Epithelial cell of prostate (primary cell): ENCODE measurements around the gene RAB40C.

Experiments
- DNase-seq: peaks from one replicate; pipeline ENCODE4 v3.0.0-alpha.2; 2011; ENCODE audit warnings: low read depth, low spot score
- H3K27ac ChIP-seq: fragments of 450-650 bp; 2 replicates; pipeline ENCODE4 v1.5.1; 2017; ENCODE audit warnings: mild to moderate bottlenecking

The RAB40C gene

DNA sequence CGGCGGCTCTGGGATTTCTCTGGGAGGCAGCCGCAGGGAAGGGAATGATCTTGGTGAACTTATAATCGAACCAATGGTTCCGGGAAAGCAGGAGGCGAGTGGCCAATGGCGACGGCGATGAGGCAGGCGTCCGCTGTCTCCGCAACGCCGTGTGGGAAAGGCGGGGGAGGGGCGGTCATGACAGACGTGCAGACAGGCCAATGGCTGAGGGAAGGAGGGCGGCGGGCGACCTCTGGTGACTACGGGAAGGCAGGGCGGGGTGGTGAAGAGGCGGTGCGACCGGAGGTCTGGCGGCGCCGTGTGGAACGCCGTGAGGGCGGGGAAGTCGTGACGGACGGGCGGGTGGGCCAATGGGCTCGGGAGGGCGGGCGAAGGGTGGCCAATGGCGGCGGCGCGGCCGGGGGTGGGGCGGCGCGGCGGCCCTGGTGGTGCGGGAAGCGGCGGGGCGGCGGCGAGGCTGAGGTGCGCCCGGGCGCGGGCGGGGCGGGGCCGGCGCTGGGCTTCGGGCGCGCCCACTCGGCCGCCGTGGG is at the start of gene RAB40C:
TSS of gene RAB40C (plus strand) at position 409 of the 530 bp plus-strand sequence. CDS start 226 bp downstream, outside the sequence.
- DNase-seq = peak; percentile 87
- H3K27ac ChIP-seq = peak within 1 kb of the TSS; percentile 93

DNA sequence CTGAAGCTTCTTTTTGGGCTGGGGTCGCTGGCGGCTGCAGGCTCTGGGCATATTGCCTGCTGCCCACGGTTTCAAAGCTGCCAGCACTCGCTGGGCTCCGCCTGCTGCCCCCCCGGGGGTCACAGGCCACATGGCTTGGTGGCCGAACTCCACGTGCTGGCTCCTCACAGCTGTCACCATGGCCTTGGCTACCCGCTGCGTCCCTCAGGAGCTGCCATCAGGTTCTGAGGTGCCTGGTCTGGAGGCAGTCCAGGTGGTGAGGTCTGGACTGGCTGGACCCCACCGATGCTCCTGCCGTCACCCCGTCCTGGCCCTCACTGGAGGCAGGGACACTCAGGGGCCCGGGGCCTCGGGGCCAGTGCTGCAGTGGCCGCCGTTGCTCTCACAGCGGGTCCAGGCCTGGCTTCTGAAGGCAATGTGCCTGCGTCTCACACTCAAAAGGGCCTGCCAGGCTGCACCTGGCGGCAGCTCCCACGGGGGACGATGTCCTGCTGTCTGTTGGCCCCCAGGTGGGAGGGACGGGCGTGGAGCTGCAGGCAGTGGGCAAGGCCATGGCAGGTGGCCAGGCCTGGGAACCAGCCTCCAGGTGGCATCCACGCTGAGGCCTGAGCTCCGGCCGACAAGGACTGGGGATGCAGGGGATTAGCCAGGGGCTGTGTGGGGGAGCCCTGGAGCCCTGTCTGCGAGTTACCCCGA is 49.1 kb upstream of the RAB40C start:
- H3K27ac ChIP-seq = no peak overlapping the region
- no peak for DNase-seq

DNA sequence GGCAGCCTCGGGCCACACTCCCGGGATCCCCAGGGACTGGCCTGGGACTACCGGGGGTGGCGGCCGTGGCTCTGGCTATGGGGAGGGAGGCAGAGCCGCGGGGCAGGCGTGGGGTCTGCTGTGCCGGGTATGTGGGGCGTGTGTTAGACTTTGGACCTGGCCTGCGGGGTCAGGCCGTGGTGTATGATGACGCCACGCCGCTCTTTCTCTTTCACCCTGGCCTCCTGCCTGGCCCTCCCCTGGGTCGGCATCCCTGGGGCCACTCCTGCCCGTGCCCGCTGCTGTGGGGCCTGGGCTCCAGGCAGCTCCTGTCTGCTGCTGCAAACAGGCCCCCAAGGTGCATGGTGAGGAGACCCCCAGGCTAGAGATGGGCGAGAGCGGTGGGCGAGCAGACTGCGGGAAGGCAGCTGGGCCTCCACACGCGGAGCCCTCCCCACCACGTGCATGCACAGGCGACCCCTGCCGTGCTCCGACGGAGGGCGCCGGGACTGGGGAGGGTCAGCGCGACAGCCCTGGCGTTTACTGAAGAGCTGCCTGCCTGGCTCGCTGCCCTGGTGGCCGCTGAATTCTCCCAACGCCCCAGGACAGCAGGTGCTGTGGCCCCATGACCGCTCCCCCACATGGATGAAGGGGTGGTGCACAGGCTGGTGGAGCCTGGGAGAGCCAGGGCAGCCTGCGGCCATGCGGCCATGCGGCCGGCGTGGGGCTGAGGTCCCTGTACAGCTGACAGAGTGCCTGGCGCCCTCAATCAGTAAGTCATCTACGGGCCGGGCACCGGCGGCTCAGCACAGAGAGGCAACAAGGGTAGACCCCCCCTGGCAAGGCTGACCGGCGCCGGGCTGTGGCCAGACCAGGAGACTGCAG is 46.3 kb upstream of the RAB40C start:
- no peak for DNase-seq
- H3K27ac ChIP-seq = no peak overlapping the region

DNA sequence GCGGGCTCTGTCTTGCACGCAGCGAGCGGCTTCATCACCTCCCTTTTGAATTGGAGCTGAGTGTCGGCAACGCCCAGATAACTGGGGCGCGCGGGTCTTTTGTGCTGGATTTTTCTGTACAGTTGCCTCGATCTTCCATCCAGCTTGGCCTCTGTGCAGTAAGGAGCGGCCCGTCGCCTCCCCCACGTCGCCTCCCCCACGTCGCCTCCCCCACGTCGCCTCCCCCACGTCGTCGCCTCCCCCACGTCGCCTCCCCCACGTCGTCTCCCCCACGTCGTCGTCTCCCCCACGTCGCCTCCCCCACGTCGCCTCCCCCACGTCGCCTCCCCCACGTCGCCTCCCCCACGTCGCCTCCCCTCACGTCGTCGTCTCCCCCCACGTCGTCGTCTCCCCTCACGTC is 45.3 kb upstream of the RAB40C start:
- no peak overlapping the region for H3K27ac ChIP-seq
- no peak for DNase-seq

- DNase-seq = no peak
- no peak overlapping the region for H3K27ac ChIP-seq
Observed at GRCh38 chr16:546909-547770, 42.7 kb upstream of the RAB40C start.

GRCh38 chr16:548586-548985 is 41.3 kb upstream of the RAB40C start:
- DNase-seq = no peak
- H3K27ac ChIP-seq = no peak overlapping the region

DNA sequence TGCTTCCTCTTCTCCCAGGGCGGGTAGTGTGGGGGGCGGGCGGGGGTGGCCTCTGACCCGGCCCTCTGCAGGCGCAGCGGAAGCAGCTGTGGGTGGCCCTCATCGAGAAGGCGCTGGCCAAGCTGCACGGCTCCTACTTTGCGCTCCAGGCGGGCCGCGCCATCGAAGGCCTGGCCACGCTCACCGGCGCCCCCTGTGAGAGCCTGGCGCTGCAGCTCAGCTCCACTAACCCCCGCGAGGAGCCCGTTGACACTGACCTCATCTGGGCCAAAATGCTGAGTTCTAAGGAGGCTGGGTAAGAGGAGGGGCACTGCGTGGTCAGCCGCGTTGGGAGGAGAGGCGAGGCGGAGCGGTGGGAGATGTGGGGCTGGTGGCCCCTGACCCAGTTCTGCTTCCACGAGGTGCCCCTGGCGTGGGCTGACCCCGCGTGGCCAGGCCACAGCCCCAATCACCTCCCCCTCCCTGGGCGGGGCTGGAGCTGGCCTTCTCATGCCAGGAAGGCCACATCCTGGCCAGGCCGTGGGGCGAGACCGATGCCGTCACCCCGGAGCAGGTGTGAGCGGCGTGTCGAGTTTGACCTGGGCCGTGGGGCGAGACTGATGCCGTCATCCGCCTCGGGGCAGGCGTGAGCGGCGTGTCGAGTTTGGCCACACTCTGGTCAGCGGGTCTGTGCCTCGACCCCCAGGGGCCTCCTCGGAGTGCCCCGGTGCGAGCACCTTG is 40.2 kb upstream of the RAB40C start:
- H3K27ac ChIP-seq = no peak overlapping the region
- DNase-seq = no peak

DNA sequence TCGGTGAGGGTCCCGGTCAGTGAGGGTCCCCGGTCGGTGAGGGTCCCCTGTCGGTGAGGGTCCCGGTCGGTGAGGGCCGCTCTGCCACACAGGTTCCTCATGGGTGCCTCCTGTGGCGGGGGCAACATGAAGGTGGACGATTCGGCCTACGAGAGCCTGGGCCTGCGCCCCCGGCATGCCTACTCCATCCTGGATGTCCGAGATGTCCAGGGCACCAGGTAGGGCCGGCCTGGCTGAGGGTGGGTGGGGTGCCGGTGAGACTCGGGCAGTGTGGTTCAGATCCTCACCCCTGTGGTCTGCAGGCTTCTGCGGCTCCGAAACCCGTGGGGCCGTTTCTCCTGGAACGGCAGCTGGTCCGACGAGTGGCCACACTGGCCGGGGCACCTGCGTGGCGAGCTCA is 38.7 kb upstream of the RAB40C start:
- DNase-seq = no peak
- no peak overlapping the region for H3K27ac ChIP-seq

- no peak overlapping the region for H3K27ac ChIP-seq
- DNase-seq = no peak
Observed at GRCh38 chr16:552171-552570, 37.7 kb upstream of the RAB40C start.

GRCh38 chr16:553601-554296 is 36.1 kb upstream of the RAB40C start:
- H3K27ac ChIP-seq = no peak overlapping the region

DNA sequence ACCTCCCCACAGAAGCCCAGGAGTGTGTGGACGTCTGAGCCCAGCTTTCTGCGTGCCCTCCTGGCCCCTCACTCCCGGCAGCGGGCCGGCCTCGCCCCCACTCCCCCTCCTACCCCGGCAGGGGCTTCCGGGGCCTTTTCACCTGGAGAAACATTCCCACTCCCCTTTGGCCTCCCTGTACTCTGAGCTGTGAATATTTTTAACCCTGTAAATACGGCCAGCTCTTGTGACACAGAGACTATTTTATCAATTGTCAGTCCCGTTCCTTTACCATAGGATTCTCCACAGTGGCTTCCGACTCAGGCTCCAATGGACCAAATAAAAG is 35.6 kb upstream of the RAB40C start:
- no peak overlapping the region for H3K27ac ChIP-seq

More at GRCh38 chr16:553601-554296, 36.1 kb upstream of the RAB40C start:
- no peak for DNase-seq

DNA sequence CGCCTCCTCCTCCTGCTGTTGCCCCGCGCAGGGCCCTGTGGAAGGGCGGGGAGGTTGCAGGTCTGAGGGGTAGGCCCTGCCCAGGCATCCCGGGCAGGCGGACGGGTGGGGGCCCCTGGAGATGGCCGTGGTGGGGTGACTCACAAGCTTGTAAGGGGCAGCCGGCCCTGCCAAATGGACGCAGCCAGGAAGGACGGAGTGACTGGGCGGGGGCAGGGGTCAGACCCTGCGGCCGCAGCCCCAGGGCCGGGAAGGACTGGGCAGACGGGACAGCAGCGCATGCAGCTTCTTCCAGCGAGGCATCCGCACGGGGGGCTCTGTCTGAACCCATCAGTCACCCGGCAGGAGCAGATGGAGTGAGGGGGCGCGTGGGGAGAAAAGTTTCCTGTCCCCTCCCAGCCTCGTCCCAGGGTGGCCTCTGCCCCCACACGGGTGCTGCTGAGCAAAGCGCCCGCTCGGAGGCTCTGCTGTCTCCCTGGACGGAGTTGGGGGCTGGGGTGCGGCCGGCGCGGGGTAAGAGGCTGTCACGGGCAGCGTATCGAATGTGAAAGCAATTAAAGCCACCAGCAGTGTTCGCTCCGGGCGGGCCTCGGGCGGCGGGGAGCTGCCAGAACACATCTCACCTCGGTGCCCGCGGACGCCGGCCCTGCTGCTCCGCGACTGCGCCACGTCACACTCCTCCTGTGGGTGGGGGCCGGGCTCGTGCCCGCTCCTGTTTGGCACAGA is 35.1 kb upstream of the RAB40C start:
- H3K27ac ChIP-seq = peak overlapping the region; percentile 31

More for the DNA sequence above, 35.6 kb upstream of the RAB40C start:
- no peak for DNase-seq

DNA sequence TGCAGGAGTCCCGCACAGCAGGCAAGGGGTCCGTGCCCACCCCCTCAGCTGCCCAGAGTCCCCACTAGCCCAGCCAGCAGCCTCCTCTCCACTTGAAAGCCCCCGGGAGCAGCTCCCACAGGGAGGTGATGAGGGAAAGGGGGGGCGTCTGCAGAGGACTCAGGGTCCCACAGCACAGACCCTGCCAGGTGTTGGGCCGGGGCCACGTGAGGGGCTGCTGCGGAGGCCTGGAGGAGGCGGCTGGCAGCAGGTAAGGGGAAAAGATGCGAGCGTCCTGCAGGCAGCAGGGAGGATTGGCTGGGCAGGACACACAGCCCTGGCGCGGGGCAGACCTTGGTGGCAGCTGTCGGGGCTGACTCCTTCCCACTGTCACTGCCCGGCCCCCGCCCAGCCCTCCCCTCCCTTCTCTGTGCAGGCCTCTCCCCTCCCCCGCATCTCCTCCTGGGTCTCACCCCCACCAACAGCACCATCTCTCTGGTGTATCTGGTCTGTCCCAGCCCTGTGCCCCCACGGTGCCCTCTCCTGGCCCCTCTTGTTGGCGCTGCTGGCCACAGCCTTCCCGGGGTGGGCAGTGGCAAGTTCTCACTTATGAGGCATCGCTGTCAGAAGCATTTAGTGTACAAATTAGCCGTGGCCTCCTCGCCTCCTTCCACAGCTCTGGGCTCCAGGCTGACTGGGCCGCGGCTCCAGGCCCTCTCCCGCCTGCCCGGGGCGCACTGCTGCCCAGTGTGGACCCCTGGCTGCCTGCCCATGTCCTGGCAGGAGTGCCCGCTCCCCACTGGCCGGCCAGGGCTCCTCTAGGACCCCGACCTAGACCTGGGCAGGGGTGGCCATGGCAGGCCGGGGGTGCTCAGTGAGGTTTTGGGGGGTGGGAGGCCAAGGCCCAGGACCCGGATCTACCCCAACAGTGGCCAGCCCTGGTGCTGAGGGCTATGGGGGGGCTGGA is 34.1 kb upstream of the RAB40C start:
- DNase-seq = no peak
- H3K27ac ChIP-seq = peak overlapping the region; percentile 31

More for the DNA sequence above, 35.1 kb upstream of the RAB40C start:
- DNase-seq = no peak

DNA sequence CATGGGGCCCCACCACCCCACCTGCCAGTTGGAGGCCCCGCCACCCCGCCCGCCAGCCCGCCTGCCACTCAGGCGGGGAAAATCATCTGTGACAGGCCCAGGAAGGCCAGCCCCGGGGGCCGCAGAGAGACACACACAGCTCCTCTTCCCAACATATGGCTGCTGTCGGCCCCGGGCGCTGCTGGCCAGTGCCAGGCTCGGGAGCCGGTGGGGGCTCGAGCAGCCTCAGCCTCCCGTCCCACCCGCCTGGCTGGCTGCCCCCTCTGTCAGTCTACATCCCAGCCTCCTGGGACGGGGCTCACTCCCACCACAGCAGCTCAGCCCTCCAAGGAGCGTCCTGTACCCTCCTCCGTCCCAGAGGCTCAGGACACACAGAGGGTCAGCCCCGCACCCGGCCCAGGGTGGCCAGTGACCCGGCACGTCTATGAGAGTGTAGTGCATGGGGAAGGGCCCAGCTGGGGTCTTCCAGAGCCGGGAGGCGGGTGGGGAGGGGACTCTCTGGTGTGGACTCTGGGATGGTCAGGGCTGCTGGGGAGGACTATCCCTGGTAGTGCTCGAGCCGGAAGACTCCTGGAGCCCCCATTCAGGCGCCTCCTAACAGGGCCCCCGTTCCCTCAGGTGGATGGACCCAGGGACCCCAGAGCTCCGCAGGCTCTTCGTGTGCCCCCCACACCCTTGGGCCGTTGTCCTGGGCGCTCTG is 33.2 kb upstream of the RAB40C start:
- no peak overlapping the region for H3K27ac ChIP-seq
- no peak for DNase-seq

GRCh38 chr16:557463-558297 is 32.2 kb upstream of the RAB40C start:
- no peak overlapping the region for H3K27ac ChIP-seq
- no peak for DNase-seq
